ENCODE results near the gene CWC25.
"Not testable (repeated sequence)": the region's sequence is repeated elsewhere in the genome, so short reads cannot be mapped to it uniquely, and the experiment has no call there.

CWC25 gene

GRCh38 chr17:38864636-38865398 lies 39.7 kb upstream of the CWC25 start (continued):
- no peak for TF ChIP-seq GLIS3 (CRISPR knock-in tag; IDR thresholded peaks at IDR 0.05)
- no peak for TF ChIP-seq ESRRG (CRISPR knock-in tag; IDR thresholded peaks at IDR 0.05)
- no peak for TF ChIP-seq PPARA (CRISPR knock-in tag; IDR thresholded peaks at IDR 0.05; ENCODE audit: borderline replicate concordance)
- no peak for TF ChIP-seq ZNF565 (CRISPR knock-in tag; conservative IDR thresholded peaks at IDR 0.05; ENCODE audit: low read depth)
- no peak for TF ChIP-seq ARNTL (CRISPR knock-in tag; IDR thresholded peaks at IDR 0.05; ENCODE audit: borderline replicate concordance, low read depth)

GRCh38 chr17:38861399-38861843 lies 36.3 kb upstream of the CWC25 start:
- ATAC-seq, result peak; percentile 53
- TF ChIP-seq ZFP30 (CRISPR knock-in tag; IDR thresholded peaks at IDR 0.05) (no peak), ISL1 (CRISPR knock-in tag; IDR thresholded peaks at IDR 0.05) (no peak), OSR1 (CRISPR knock-in tag; IDR thresholded peaks at IDR 0.05) (no peak), TSHZ2 (CRISPR knock-in tag; IDR thresholded peaks at IDR 0.05) (no peak), RARB (CRISPR knock-in tag; IDR thresholded peaks at IDR 0.05) (no peak), PPARA (CRISPR knock-in tag; IDR thresholded peaks at IDR 0.05; ENCODE audit: borderline replicate concordance) (no peak), BACH2 (CRISPR knock-in tag; IDR thresholded peaks at IDR 0.05; ENCODE audit: borderline replicate concordance) (no peak), ZC3H10 (CRISPR knock-in tag; IDR thresholded peaks at IDR 0.05) (no peak), ARNTL (CRISPR knock-in tag; IDR thresholded peaks at IDR 0.05; ENCODE audit: borderline replicate concordance, low read depth) (no peak)

GRCh38 chr17:38857271-38857670 lies 32.1 kb upstream of the CWC25 start:
- no peak for ATAC-seq
- no peak for TF ChIP-seq CSRNP3 (CRISPR knock-in tag; IDR thresholded peaks at IDR 0.05)
- no peak for TF ChIP-seq TSHZ2 (CRISPR knock-in tag; IDR thresholded peaks at IDR 0.05)
- TF ChIP-seq BACH2 (CRISPR knock-in tag; IDR thresholded peaks at IDR 0.05; ENCODE audit: borderline replicate concordance), result no peak
- TF ChIP-seq CSDC2 (CRISPR knock-in tag; IDR thresholded peaks at IDR 0.05), result no peak
- no peak for TF ChIP-seq PATZ1 (CRISPR knock-in tag; IDR thresholded peaks at IDR 0.05; ENCODE audit: borderline replicate concordance)
- TF ChIP-seq ZC3H10 (CRISPR knock-in tag; IDR thresholded peaks at IDR 0.05), result no peak
- no peak for TF ChIP-seq POU6F1 (CRISPR knock-in tag; IDR thresholded peaks at IDR 0.05; ENCODE audit: borderline replicate concordance, low read depth)
- TF ChIP-seq ARNTL (CRISPR knock-in tag; IDR thresholded peaks at IDR 0.05; ENCODE audit: borderline replicate concordance, low read depth), result no peak
- TF ChIP-seq ESRRG (CRISPR knock-in tag; IDR thresholded peaks at IDR 0.05), result no peak
- no peak for TF ChIP-seq ZNF565 (CRISPR knock-in tag; conservative IDR thresholded peaks at IDR 0.05; ENCODE audit: low read depth)
- TF ChIP-seq CREB5 (CRISPR knock-in tag; IDR thresholded peaks at IDR 0.05; ENCODE audit: low read depth), result no peak
- TF ChIP-seq OSR1 (CRISPR knock-in tag; IDR thresholded peaks at IDR 0.05), result no peak
- no peak for TF ChIP-seq ZNF8 (CRISPR knock-in tag; IDR thresholded peaks at IDR 0.05)
- no peak for TF ChIP-seq ZNF70 (CRISPR knock-in tag; IDR thresholded peaks at IDR 0.05)
- no peak for TF ChIP-seq PPARA (CRISPR knock-in tag; IDR thresholded peaks at IDR 0.05; ENCODE audit: borderline replicate concordance)
- TF ChIP-seq TOX (CRISPR knock-in tag; IDR thresholded peaks at IDR 0.05; ENCODE audit: borderline replicate concordance), result no peak
- no peak for TF ChIP-seq GLIS3 (CRISPR knock-in tag; IDR thresholded peaks at IDR 0.05)
- no peak for TF ChIP-seq TCF4 (CRISPR knock-in tag; IDR thresholded peaks at IDR 0.05; ENCODE audit: borderline replicate concordance)
- no peak for TF ChIP-seq ZFP30 (CRISPR knock-in tag; IDR thresholded peaks at IDR 0.05)
- TF ChIP-seq ZFP3 (CRISPR knock-in tag; IDR thresholded peaks at IDR 0.05), result no peak

GRCh38 chr17:38855101-38855714 lies 30.1 kb upstream of the CWC25 start:
- not testable (repeated sequence) for ATAC-seq

Measured in SK-N-SH treated with all-trans-retinoic acid at 6 μM for 48 hours (cell line).